Hematopoietic multipotent progenitor cell treated with erythropoietin and hydrocortisone succinate and interleukin-3 and kit ligand, for 15 days (in vitro differentiated cells): ENCODE data around the gene PDGFA.

Experiments
- DNase-seq: peaks from one replicate; pipeline ENCODE4 v3.0.0-alpha.2; 2015; ENCODE audit warnings: low spot score

The PDGFA gene

DNA sequence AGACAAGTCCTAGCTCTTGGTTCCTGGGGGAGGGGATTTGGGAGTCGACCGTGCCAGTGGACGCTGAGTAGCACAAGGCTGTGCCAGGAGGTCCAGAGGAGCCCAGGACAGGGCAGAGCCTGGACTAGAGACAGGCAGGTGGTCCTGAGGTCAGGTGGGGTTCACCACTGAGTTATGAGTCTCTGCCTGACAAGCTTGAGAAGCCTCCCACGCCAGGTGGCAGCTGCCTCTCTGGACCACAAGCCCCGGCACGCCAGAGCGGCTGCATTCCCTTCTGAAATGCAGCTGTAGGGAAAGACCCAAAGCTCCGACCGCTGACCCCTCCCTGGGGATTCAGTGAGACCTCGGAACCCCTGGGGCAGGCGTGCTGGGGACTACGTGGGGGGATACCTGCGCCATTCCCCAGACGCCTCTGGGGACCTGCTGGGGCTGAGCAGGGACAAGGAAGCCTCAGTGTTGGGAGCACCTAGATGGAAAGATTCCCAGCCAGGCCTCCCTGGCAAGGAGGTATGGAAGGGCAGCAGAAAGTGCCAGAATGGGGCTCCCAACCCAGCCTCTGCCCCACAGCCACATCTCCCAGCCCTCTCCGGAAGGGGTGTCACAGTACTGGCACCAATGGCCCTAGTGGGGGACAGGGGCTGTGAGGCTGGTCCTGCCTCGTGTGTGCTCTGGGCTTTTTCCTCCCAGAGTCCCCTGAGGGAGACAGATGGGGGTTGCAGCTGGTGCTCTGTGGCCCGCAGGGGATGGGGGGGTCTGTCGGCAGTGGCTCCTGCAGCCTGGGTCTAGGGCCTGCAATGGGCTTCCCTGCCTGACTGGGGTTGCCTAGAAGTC lies 29.0 kb downstream of the PDGFA start:
- DNase-seq, result no peak

DNA sequence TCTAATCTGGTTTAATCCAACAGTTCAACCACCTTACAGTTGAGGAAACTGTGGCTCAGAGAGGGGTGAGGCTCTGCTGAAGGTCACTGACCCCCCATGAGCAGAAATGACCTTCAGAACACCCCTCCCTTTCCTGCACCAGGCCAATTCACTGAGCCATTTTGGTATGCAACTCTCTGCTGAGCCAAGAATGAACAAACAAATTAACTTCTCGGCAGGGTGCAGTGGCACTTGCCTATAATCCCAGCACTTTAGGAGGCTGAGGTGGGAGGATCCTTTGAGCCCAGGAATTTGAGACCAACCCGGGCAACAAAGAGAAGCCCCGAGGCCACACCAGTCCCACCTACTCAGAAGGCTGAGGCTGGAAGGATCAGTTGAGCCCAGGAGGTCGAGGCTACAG lies 29.8 kb downstream of the PDGFA start:
- DNase-seq, result no peak

DNA sequence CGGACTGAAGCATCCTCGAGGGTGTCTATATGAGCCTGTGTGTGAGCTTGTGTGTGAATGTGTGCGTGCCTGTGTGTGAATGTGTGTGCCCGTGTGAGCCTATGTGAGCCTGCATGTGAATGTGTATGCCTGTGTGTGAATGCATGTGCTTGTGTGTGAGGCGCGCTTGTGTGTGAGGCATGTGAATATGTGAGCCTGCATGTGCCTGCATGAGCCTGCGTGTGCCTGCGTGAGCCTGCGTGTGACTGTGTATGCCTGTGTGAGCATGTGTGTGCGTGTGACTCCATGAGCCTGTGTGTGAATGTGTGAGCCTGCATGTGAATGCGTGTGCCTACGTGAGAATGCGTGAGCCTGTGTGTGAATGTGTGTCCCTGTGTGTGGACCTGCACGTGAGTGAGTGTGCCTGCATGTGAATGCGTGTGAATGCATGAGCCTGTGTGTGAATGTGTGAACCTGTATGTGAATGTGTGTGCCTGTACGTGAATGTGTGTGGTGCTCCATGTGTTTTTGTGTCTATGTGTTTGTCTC lies 33.4 kb downstream of the PDGFA start:
- DNase-seq, result no peak

GRCh38 chr7:485188-486081 lies 34.2 kb downstream of the PDGFA start:
- DNase-seq, result no peak

DNA sequence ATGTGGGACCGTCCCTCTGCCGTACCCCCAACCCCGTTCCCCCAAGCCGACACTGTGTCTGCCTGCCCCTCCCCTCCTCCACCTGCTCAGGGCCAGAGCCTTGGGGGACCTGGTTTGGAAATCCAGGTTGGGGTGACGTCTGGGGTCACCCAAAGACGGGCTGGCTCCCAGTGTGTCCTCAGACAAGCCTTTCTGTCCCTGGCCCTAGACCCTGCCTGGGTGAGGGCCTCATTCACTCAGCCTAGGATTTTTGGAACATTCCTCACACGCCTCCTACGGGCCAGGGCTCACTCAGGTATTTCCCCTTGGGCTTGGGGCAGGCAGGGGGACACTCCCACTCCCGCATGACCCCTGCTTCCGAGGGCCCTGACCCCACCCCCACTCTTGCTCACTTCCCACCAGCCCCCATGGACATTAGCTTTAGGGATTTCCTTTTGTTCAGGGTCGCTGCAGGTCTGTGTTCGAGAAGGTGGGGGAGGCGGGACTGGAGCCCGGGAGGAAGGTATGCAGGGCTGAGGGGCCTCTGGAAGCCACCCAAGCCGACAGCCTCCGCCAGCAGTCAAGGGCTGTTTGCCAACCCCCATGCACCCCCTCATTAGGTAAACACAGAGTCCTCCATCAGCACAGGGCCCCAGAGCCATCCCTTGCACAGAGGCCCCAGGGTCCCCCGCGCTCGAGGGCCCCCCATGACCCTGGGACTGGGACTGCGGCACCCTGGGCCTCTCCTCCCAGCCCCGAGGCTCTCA lies 35.1 kb downstream of the PDGFA start:
- DNase-seq, result no peak

DNA sequence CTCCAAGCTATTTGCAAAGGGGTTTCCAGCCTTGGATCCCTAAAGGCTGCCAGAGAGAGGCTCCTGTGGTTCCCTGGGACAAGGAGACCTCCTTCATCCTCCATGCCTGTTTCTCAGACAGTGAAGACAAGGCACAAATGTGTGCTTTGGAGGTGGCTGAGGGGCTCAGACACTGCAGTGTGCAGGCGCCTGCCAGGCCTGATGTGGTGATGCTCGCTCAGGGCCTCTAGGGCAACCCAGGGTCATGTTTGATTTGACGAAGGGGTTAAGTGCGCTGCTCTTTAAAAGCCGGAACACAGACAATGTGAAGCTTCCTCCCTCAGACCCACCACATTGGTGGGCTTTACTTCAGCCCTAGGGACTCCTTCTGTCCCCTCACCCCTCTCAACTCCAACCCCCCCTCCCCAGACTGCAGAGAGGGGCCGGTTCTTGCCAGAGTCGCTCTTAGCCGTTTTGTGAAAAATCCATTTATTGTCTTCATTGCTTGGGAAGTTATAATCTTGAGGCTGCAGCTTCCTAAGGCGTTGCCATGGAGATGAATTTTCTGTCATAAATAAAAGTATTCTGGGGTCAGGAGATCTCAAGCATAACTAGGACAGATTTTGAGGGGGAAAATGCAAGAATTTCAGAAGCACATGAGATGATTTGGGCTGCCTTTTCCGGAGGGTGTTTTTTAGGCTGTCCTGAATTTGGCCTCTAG lies 35.8 kb downstream of the PDGFA start:
- no peak for DNase-seq

GRCh38 chr7:482521-483083 lies 37.0 kb downstream of the PDGFA start:
- DNase-seq, result no peak

DNA sequence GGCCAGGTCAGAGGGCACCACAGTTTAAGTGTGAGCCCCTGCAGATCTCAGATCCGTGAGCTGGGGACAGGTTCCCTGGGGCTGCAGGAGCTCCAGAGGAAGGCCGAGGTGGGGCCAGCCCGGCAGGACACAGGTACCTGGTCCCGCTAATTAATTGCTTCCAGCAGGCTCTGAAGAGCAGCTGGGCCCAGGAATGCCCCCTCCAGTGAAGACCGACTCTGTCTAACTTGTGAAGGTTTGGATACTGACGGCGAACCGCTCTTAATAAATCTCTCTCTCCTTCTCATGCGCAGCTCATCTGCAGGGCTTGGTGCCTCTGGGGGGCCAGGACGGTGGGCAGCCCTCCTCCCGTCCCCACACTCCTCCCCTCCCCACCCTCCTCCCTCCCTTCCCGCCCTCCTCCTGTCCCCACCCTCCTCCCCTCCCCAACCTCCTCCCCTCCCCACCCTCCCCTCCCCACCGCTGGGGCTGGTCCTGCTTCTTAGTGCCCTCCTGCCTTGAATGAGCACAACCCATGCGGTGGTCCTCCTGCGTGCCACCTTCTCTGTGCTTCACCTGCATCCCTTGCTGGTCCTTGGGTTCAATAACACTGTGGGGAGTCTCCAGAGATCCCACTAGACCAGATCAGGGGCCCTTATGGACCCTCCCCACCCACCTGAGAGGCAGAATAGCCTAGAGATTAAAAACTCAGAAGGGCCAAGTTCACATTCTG lies 38.3 kb downstream of the PDGFA start:
- DNase-seq, result no peak

DNA sequence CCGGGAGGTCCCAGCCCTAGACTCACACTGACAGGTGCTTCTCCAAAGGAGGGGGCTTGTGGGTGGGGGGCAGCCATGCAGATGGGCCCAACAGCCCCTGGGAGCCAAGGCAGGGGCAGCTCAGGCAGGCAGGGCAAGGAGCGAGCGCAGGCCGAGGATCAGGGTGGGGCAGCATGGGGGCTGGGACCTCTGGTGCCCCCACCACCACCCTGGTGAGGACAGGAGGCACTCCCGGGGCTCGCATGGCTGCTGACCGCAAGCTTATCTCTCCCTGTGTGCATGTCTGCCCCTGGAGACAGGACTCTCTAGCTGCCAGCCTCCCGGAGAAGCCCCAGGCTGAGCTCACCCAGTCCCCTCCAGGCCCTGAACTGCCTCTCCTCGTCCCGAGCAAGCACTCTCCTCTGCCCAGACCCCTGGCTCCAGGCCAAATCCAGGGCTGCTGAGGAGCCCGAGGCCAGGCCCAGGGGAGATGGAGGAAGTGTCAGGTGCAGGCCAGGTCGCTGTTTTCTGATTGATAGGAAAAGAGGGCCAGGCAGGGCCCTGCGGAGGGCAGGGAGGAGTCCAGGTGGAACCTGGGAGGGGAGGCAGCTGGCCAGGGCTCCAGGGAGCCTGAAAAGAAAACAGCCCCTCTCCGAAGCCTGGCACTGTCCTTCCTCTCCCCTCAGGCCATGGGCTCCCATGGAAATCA lies 39.0 kb downstream of the PDGFA start:
- DNase-seq, result no peak

DNA sequence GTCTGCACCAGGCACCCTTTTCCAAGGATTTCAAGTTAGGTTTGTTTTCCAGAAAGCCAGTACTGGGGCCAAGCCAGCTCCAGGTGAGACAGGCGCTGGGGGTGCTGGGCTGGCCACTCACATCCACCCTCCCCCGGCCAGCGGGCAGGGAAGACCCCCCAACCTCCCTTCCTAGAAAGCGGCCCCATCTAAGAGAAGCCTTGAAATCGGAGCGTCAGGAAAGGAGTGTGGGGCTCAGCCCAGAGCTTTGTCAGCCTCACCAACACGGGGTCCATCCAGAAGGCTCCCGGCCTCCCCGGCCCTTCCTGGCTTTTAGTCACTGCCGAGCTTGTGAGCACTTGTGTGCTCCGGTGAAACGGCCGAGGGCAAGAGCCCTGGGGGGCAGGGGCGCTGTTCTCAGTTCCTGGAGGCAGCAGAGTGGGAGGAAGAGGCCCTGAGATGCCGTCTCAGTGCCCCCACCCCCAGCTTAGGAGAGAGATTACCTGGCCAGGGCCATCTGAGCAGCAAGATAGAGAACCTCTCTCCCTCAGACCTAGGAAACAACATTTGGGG lies 39.6 kb downstream of the PDGFA start:
- no peak for DNase-seq

- no peak for DNase-seq
These were observed 40.3 kb downstream of the PDGFA start for GRCh38 chr7:479115-479947.

DNA sequence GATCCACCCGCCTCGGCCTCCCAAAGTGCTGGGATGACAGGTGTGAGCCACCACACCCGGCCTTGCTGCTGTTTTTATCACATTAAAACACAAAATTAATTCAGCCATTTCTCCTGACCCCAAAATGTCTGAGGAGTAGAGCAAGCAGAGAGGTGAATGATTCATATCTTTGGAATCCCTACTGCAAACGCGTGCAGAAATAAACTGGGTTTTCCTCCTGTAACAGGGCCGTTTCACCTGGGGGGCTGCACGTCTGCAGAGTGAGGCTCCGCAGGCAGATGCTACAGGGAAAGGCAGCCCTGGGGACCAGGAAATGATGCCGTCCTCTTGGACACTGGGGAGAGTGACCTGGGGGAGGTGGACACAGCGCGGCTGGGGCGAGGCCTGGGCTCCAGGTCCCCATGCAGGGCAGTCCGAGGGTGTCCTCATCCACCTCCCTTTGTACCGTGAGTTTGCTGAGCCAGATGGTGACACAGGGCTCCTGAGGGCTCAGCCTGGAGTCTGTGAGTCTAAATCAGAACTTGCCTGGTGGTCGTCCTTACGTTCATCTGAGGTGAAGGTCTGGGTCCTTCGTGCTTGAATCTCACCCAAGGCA lies 41.9 kb downstream of the PDGFA start:
- DNase-seq, result no peak

DNA sequence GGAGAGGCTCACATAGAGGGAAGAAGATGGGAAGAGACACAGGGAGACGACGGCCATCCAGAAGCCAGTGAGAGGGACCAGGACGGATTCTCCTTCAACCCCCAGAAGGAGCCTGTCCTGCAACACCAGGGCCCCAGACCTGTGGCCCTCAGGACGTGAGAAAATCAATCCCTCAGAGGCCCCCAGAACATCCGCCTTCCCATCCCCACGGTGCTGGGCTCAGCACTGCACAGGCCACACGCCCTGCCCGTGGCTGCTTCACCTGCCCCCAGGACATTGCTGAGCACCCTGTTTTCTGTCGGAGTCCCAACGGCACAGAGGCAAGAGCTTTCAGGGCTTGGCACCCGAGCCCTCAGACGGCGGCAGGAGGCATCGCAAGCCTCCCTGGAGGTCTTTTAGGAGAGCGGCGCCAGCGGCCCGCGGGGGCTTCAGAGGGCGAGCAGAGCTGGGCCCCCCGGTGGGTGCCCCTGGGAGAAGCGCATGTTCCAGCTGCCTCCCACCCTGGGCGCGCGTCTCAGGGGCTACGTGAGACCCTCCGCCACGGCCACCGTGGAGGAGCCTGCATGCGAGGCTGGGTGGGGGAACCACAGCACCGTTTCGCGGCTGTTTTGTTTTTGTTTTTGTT lies 42.8 kb downstream of the PDGFA start:
- no peak for DNase-seq

- DNase-seq, result no peak
These were observed 43.6 kb downstream of the PDGFA start for GRCh38 chr7:475951-476441.

- DNase-seq, result no peak
These were observed 44.3 kb downstream of the PDGFA start for GRCh38 chr7:475425-475728.

GRCh38 chr7:474605-475424 lies 44.8 kb downstream of the PDGFA start:
- DNase-seq, result no peak
